Urinary bladder (tissue), 4 donors: ENCODE results near the gene MYH4. TPM values are rescaled to one million over a fixed set of nuclear protein-coding genes. Genes with fewer than 3 reads are reported as not detected.

Experiments
- DNase-seq: peaks from one replicate; pipeline ENCODE4 v3.0.0-alpha.2; 2015; ENCODE audit errors: extremely low spot score
- H3K27ac ChIP-seq: one replicate; pipeline ENCODE4 v1.5.1; 2013; ENCODE audit warnings: low read depth, mild to moderate bottlenecking, moderate library complexity
- H3K36me3 ChIP-seq: one replicate; pipeline ENCODE4 v1.6.1; 2013; ENCODE audit warnings: mild to moderate bottlenecking, moderate library complexity; ENCODE audit not compliant: insufficient read depth
- H3K4me1 ChIP-seq: one replicate; pipeline ENCODE4 v1.6.1; 2013; ENCODE audit warnings: mild to moderate bottlenecking, moderate library complexity; ENCODE audit not compliant: insufficient read depth
- H3K4me3 ChIP-seq: one replicate; pipeline ENCODE4 v1.5.1; 2013; ENCODE audit warnings: low read depth, low read length
- WGBS: extraction: QIAGEN DNeasy Blood & Tissue Kit; methylation state at CpG from one replicate; pipeline ENCODE4 v1.1.7; 2013; 5-methylcytosine and 5-hydroxymethylcytosine counted together
- polyA plus RNA-seq: library from polyadenylated mRNA; stranded (reverse); fragments of 200-250 nt; gene quantifications from one replicate; pipeline ENCODE4 v1.2.3, GENCODE V29; 2013
- total RNA-seq: library from RNA; depleted of rRNA; stranded (reverse); fragments of >200 nt; gene quantifications from one replicate; pipeline ENCODE4 v1.2.3, GENCODE V29; 2014
- donor health status: healthy with polysubstance abuse.
- donor health status: healthy.

Gene MYH4
- total RNA-seq, result 0.37 TPM
- polyA plus RNA-seq, result not detected

DNA sequence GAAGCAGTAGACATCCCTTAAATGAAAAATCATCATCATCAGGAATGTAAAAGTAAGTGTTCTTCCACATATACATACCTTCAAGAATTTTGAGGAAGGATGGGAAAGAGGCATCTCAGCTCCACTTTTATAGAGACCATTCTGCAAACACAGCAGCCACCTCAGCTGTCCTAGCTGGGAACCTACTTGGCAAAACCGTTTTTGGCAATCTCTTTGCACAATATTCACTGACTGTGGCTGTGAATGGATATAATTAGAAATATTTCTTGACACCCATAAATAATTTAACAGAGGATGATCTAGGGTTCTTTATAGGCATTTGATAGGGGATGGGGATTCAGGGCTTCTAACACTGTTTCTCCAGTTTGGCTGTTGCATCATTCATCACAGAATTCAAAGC is at the start of gene MYH4:
Gene MYH4, minus strand, starts transcription at position 101 of the 400 bp plus-strand sequence. CDS start 2,814 bp downstream, outside the sequence.
- no peak for DNase-seq
- H3K36me3 ChIP-seq, result no peaks in the 10 kb centered on the region
- 58% methylated on average over 1 of the region's 1 CpG for WGBS
- H3K4me1 ChIP-seq, result no peaks in the 10 kb centered on the region
- no peak within 1 kb of the TSS for H3K4me3 ChIP-seq
- H3K27ac ChIP-seq, result no peak within 1 kb of the TSS

DNA sequence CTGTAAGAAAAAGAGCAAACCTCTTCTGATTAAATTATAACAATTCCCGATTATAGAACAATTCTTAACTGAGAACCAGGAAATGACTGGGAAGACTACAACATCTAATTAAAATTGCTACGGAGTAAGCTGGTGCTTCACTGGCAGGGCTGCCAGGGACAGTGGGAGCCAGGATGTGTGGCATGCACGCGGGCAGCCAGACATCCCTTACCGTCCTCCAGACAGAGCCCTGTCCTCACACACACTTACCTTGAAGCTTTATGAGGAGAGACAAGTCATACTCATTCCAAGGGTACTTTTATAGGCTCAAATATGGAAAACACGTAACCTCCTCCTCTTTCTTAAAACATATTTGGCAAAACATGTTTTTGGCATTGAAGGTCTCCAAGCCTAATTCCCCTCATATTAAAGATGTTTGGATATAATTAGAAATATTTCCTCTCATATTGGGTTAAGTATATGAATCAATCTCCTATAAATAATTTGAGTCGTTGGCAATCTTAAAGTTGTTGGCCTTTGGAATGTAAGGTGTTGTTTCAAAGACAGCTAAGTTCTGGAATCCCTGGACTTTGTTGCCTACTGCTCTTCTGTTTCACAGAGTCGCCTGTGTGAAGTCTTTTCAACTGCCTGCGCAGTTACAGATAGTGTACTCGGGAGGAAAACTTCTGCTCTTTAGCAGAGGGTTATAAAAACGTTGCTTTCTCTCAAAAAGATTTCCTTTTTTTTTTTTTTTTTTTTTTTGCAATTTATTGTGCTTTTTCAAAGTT is 49.1 kb upstream of the MYH4 start, which contains the start of gene MYH1:
Gene MYH1, minus strand, starts transcription at position 272 of the 767 bp plus-strand sequence. CDS start 1,900 bp downstream, outside the sequence.
- Histone ChIP-seq H3K4me1 (no peaks in the 10 kb centered on the region), H3K4me3 (no peak within 1 kb of the TSS), H3K36me3 (no peaks in the 10 kb centered on the region), H3K27ac (no peak within 1 kb of the TSS)
- WGBS, result 65% methylated on average over 11 of the region's 11 CpGs
- no peak for DNase-seq

DNA sequence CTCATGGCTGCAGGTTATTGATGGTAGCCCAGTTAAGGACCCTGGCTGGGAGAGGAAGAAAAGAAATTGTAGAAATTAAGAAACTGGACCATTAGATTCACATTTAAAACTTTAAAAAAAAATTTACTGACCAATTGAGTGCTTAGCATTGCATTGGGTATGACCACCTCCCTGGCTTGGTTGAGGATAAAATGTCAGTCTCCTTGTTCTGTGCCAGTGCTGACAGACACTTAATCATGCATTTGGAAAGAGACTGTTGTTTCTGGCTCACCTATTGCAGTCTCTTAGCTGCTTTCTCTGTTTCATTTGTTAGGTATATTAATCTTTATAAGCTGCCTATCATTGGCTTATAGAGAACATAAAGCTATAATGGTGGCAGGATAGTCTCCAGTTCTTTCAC is 47.3 kb upstream of the MYH4 start:
- Histone ChIP-seq H3K27ac (no peak overlapping the region), H3K4me1 (no peaks in the 10 kb centered on the region), H3K36me3 (no peaks in the 10 kb centered on the region), H3K4me3 (no peak overlapping the region)
- no peak for DNase-seq

DNA sequence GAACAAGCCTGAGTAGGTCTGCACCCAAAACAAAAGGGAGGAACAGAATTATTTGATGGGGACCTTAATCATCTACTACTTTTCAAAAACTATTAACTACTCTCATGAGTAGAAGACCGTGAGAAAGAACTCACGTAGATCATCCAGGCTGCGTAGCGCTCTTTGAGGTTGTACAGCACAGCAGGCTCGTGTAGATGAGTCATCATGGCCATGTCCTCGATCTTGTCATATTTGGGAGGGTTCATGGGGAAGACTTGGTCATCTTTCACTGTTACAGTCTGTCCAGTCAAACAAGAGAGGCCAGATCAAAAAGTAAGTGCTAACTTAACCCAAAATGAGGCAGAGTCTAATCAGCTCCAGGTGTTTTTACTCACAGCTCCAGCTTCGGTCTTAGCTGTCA is 46.7 kb upstream of the MYH4 start:
- Histone ChIP-seq H3K4me1 (no peaks in the 10 kb centered on the region), H3K27ac (no peak overlapping the region), H3K36me3 (no peaks in the 10 kb centered on the region), H3K4me3 (no peak overlapping the region)
- DNase-seq, result no peak
- 83% methylated on average over 7 of the region's 7 CpGs for WGBS

DNA sequence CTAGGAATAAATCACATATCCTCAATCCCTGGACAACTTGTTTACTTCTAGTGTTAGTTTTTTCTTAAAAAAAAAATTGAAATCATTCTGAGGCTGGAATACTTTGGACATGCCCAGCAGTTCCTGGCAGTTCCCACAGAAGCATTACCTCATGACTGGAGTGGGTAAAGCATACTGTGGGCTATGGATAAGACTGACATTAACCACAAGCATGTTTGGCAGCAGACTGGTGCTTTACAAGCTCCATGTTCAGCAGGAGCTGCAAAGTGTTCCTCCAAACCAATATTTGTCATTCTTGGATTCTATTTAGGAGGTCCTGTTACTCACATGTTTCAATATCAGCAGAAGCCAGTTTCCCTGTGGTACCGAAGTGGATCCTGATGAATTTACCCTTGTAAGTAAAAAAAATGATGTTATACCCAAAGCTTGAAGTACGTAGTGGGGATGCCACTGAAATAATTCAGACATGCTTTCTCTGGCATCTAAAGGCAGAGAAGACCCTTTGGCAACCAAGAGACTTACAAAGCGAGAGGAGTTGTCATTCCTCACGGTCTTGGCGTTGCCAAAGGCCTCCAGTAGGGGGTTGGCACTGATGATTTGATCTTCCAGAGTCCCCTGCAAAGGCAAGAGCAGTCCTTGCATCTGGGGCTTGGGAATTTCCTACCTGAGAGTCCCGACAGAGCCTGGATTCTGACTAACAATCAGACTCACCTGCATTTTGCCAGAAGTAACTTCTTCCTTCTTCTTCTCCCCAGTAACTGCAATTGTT is 44.1 kb upstream of the MYH4 start:
- no peaks in the 10 kb centered on the region for H3K36me3 ChIP-seq
- no peak overlapping the region for H3K4me3 ChIP-seq
- no peak overlapping the region for H3K27ac ChIP-seq
- no peak for DNase-seq
- no peaks in the 10 kb centered on the region for H3K4me1 ChIP-seq
- WGBS, result 62% methylated on average over 6 of the region's 6 CpGs

- Histone ChIP-seq H3K4me1 (no peaks in the 10 kb centered on the region), H3K36me3 (no peaks in the 10 kb centered on the region), H3K27ac (no peak overlapping the region), H3K4me3 (no peak overlapping the region)
- DNase-seq, result no peak
- 77% methylated on average over 2 of the region's 2 CpGs for WGBS
Measured at GRCh38 chr17:10512856-10513255, 43.5 kb upstream of the MYH4 start.

GRCh38 chr17:10499950-10500349 is 30.6 kb upstream of the MYH4 start:
- no peaks in the 10 kb centered on the region for H3K36me3 ChIP-seq
- H3K4me1 ChIP-seq, result no peaks in the 10 kb centered on the region
- H3K4me3 ChIP-seq, result no peak overlapping the region
- no peak overlapping the region for H3K27ac ChIP-seq
- WGBS, result 64% methylated on average over 3 of the region's 3 CpGs
- DNase-seq, result no peak

- 99% methylated on average over 2 of the region's 2 CpGs for WGBS
- H3K4me3 ChIP-seq, result no peak overlapping the region
Measured at GRCh38 chr17:10492004-10492403, 22.6 kb upstream of the MYH4 start.

GRCh38 chr17:10482252-10482651 is 12.9 kb upstream of the MYH4 start:
- WGBS, result 64% methylated on average over 1 of the region's 1 CpG
- DNase-seq, result no peak

More at GRCh38 chr17:10492004-10492403, 22.6 kb upstream of the MYH4 start:
- Histone ChIP-seq H3K27ac (no peak overlapping the region), H3K36me3 (no peaks in the 10 kb centered on the region), H3K4me1 (no peaks in the 10 kb centered on the region)
- no peak for DNase-seq

DNA sequence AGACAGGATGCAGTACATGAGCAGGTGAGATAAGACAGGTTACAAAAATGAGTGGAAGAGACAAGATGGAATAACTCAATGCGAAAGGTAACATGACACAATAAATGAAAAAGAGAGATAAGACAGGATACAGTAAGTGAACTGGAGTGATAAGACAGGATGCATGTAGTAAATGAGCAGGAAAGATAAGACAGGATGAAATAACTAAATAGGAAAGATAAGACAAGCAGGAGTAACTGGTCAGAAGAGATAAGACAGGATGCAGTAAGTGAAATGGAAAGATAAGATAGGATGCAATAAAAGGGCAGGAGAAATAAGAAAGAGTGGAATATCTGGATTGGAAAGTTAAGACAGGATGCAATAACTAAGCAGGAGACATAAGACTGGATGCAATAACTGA is 8.3 kb upstream of the MYH4 start:
- Histone ChIP-seq H3K4me3 (no peak overlapping the region), H3K36me3 (no peaks in the 10 kb centered on the region), H3K4me1 (no peaks in the 10 kb centered on the region), H3K27ac (no peak overlapping the region)
- no peak for DNase-seq
- 11% methylated on average over 1 of the region's 1 CpG for WGBS

More at GRCh38 chr17:10482252-10482651, 12.9 kb upstream of the MYH4 start:
- Histone ChIP-seq H3K4me1 (no peaks in the 10 kb centered on the region), H3K36me3 (no peaks in the 10 kb centered on the region), H3K27ac (no peak overlapping the region), H3K4me3 (no peak overlapping the region)

- H3K4me3 ChIP-seq, result no peak overlapping the region
- WGBS, result 68% methylated on average over 4 of the region's 4 CpGs
- no peaks in the 10 kb centered on the region for H3K36me3 ChIP-seq
- H3K4me1 ChIP-seq, result no peaks in the 10 kb centered on the region
- no peak for DNase-seq
- no peak overlapping the region for H3K27ac ChIP-seq
Measured at GRCh38 chr17:10474536-10474935, 5.2 kb upstream of the MYH4 start.

- Histone ChIP-seq H3K27ac (no peak overlapping the region), H3K4me1 (no peaks in the 10 kb centered on the region), H3K4me3 (no peak overlapping the region), H3K36me3 (no peaks in the 10 kb centered on the region)
- no peak for DNase-seq
- WGBS, result 96% methylated on average over 1 of the region's 1 CpG
Measured at GRCh38 chr17:10471858-10472257, 2.5 kb upstream of the MYH4 start.

DNA sequence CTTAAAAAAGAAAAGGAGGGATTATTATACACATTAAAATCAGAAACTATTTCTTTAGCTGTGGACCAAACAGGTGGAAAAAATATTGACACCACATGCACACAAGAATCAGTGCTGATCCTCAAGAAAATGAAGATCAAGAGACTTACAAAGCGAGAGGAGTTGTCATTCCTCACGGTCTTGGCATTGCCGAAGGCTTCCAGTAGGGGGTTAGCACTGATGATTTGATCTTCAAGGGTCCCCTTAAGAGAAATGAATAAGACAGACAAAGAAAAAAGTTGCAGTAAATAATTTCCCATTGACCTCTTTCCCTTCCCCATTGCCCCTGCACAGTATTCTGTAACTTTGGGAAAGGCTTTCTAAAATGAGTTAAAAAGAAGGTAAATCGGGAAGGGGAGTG is 6.0 kb downstream of the MYH4 start:
- Histone ChIP-seq H3K4me3 (no peak overlapping the region), H3K36me3 (no peaks in the 10 kb centered on the region), H3K27ac (no peak overlapping the region), H3K4me1 (no peaks in the 10 kb centered on the region)
- WGBS, result 66% methylated on average over 4 of the region's 4 CpGs
- DNase-seq, result no peak

DNA sequence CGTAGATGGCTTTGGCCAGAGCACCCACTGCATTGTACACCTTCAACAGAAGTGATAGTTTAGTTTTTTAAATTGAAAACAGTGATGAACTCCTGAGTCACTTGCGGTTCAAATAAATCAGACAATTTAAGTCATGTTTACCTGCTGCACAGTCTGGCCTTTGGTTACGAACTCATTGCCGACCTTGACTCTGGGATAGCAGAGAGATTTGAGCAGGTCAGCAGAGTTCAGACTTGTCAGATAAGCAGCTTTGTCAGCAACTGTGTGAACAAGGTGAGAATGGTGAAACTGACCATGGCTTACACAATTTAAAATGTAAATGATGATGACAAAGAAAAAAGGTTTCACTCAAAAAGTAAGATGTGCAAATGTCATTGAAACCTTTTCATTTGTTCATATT is 9.3 kb downstream of the MYH4 start:
- Histone ChIP-seq H3K27ac (no peak overlapping the region), H3K36me3 (no peaks in the 10 kb centered on the region), H3K4me1 (no peaks in the 10 kb centered on the region), H3K4me3 (no peak overlapping the region)
- WGBS, result 81% methylated on average over 4 of the region's 4 CpGs
- DNase-seq, result no peak
